HL-60 (cell line): ENCODE data around the gene LSS.

Experiments used
- DNase-seq, 2 experiments: peaks; one replicate each; pipeline ENCODE4 v3.0.0-alpha.2; 2010 to 2020; ENCODE audit warnings: low read depth in 1 of 2, low spot score in 1 of 2
- H3K27ac ChIP-seq: fragments of 250-450 bp; sonication (Bioruptor Pico); replicated peaks from 2 replicates; pipeline ENCODE4 v1.5.1; 2020; ENCODE audit warnings: mild to moderate bottlenecking, moderate library complexity
- H3K27me3 ChIP-seq: fragments of 250-450 bp; sonication (Bioruptor Pico); 2 replicates; pipeline ENCODE4 v1.5.1; 2021; ENCODE audit warnings: mild to moderate bottlenecking, moderate library complexity; ENCODE audit not compliant: insufficient read depth, poor library complexity, severe bottlenecking
- H3K4me3 ChIP-seq: replicated peaks from 2 replicates; pipeline ENCODE4 v1.5.1; 2011; ENCODE audit warnings: mild to moderate bottlenecking, control low read depth, low read length; ENCODE audit not compliant: insufficient read depth
- CTCF ChIP-seq: IDR thresholded peaks from one replicate; pipeline ENCODE4 v1.5.1; 2011; ENCODE audit warnings: low read length, control low read depth, inconsistent platforms; ENCODE audit not compliant: insufficient read depth
- GABPA ChIP-seq: IDR thresholded peaks from 2 replicates; pipeline ENCODE4 v1.6.1; 2012; ENCODE audit warnings: low read depth
- POLR2AphosphoS5 ChIP-seq: IDR thresholded peaks from 2 replicates; pipeline ENCODE4 v1.6.1; 2012; ENCODE audit warnings: low read depth
- REST ChIP-seq: IDR thresholded peaks from 2 replicates; pipeline ENCODE4 v1.6.1; 2012; ENCODE audit warnings: low read depth; ENCODE audit not compliant: insufficient replicate concordance
- SPI1 ChIP-seq: IDR thresholded peaks from 2 replicates; pipeline ENCODE4 v1.6.1; 2012; ENCODE audit warnings: low read depth, mild to moderate bottlenecking, borderline replicate concordance

Gene LSS

GRCh38 chr21:46152927-46153246 lies 75.7 kb downstream of the LSS start:
- no peak overlapping the region for H3K27ac ChIP-seq
- no peak for TF ChIP-seq CTCF
- no peak for TF ChIP-seq GABPA
- TF ChIP-seq REST = no peak
- TF ChIP-seq SPI1 = no peak
- no peak for TF ChIP-seq POLR2AphosphoS5
- H3K4me3 ChIP-seq = no peak overlapping the region
- H3K27me3 ChIP-seq = no peaks in the 10 kb centered on the region
- DNase-seq = no peak

GRCh38 chr21:46151989-46152926 lies 76.3 kb downstream of the LSS start:
- H3K27ac ChIP-seq = no peak overlapping the region
- DNase-seq = no peak
- no peak overlapping the region for H3K4me3 ChIP-seq
- TF ChIP-seq GABPA = no peak
- no peak for TF ChIP-seq SPI1
- no peak for TF ChIP-seq POLR2AphosphoS5
- TF ChIP-seq CTCF = no peak
- no peak for TF ChIP-seq REST
- H3K27me3 ChIP-seq = no peaks in the 10 kb centered on the region

GRCh38 chr21:46151261-46151988 lies 77.1 kb downstream of the LSS start:
- H3K27me3 ChIP-seq = no peaks in the 10 kb centered on the region
- DNase-seq = no peak
- H3K27ac ChIP-seq = no peak overlapping the region
- H3K4me3 ChIP-seq = no peak overlapping the region
- no peak for TF ChIP-seq CTCF
- no peak for TF ChIP-seq GABPA
- no peak for TF ChIP-seq POLR2AphosphoS5
- no peak for TF ChIP-seq REST
- TF ChIP-seq SPI1 = no peak
